NCI-H1694 treated with DMSO at 0.1 percent for 48 hours (cell line): ENCODE results near the gene PDCL3.
A peak's percentile ranks its signal among the peaks of the same experiment; 100 is the strongest.

Source experiments
- DNase-seq: peaks from one replicate; lab custom pipeline; 2025; lab: John Stamatoyannopoulos, UW

PDCL3 gene

GRCh38 chr2:100562613-100563406 is at the start of gene PDCL3:
TSS of gene PDCL3 (plus strand) at chr2:100562993. CDS start at chr2:100563068, 75 bp downstream.
- DNase-seq: peak; percentile 93

GRCh38 chr2:100513650-100514049 is 49.1 kb upstream of the PDCL3 start:
- DNase-seq: no peak

- DNase-seq: no peak
Observed at GRCh38 chr2:100517556-100517955, 45.2 kb upstream of the PDCL3 start.

GRCh38 chr2:100518801-100519200 is 44.0 kb upstream of the PDCL3 start:
- no peak for DNase-seq

GRCh38 chr2:100520224-100520623 is 42.6 kb upstream of the PDCL3 start:
- DNase-seq: no peak

- no peak for DNase-seq
Observed at GRCh38 chr2:100522430-100522829, 40.4 kb upstream of the PDCL3 start.

- DNase-seq: no peak
Observed at GRCh38 chr2:100524331-100524730, 38.5 kb upstream of the PDCL3 start.

GRCh38 chr2:100526868-100527267 is 35.9 kb upstream of the PDCL3 start:
- DNase-seq: no peak

- DNase-seq: no peak
Observed at GRCh38 chr2:100527440-100528015, 35.3 kb upstream of the PDCL3 start.

- no peak for DNase-seq
Observed at GRCh38 chr2:100529176-100529575, 33.6 kb upstream of the PDCL3 start.

- DNase-seq: no peak
Observed at GRCh38 chr2:100529900-100530299, 32.9 kb upstream of the PDCL3 start.

- no peak for DNase-seq
Observed at GRCh38 chr2:100535855-100536254, 26.9 kb upstream of the PDCL3 start.

GRCh38 chr2:100537918-100538317 is 24.9 kb upstream of the PDCL3 start:
- no peak for DNase-seq

GRCh38 chr2:100539221-100539620 is 23.6 kb upstream of the PDCL3 start:
- no peak for DNase-seq

GRCh38 chr2:100541404-100541803 is 21.4 kb upstream of the PDCL3 start:
- DNase-seq: no peak

- no peak for DNase-seq
Observed at GRCh38 chr2:100542418-100542817, 20.4 kb upstream of the PDCL3 start.

- no peak for DNase-seq
Observed at GRCh38 chr2:100544911-100545596, 17.7 kb upstream of the PDCL3 start.

GRCh38 chr2:100546469-100546868 is 16.3 kb upstream of the PDCL3 start:
- no peak for DNase-seq

- DNase-seq: no peak
Observed at GRCh38 chr2:100548771-100549170, 14.0 kb upstream of the PDCL3 start.

GRCh38 chr2:100551303-100551702 is 11.5 kb upstream of the PDCL3 start:
- DNase-seq: no peak

GRCh38 chr2:100554798-100555407 is 7.9 kb upstream of the PDCL3 start:
- no peak for DNase-seq

GRCh38 chr2:100556746-100557145 is 6.0 kb upstream of the PDCL3 start:
- no peak for DNase-seq
